Spleen (tissue), 7 donors: ENCODE results near the gene SLC36A4.

Experiments used
- CTCF ChIP-seq, 11 experiments: fragments of 200-600 bp in 7 of 11; fragments of 450-650 bp in 4 of 11; sonication (generic) in 4 of 11; IDR thresholded peaks in 8 of 11; conservative IDR thresholded peaks in 3 of 11; 1 replicate in 7 of 11; 2 replicates in 4 of 11; pipeline versions ENCODE4 v1.4.0 to v1.8.0; 2016 to 2021; ENCODE audit warnings: antibody characterized with exemption in 11 of 11, inconsistent platforms in 4 of 11, mild to moderate bottlenecking in 1 of 11
- POLR2A ChIP-seq, 3 donors: fragments of 450-650 bp; IDR thresholded peaks; one replicate each; pipeline ENCODE4 v1.5.1; 2017; ENCODE audit warnings: antibody characterized with exemption in 3 of 3, mild to moderate bottlenecking in 1 of 3
- POLR2AphosphoS5 ChIP-seq, 3 donors: sonication (generic); formaldehyde crosslinking; IDR thresholded peaks; one replicate each; pipeline ENCODE4 v1.5.1; 2017; ENCODE audit warnings: antibody characterized with exemption in 3 of 3
- donor health status: DM: no; HTN: no; CAD: no; lungs with moderate emphysema.
- donor health status: DM: no; HTN: no; CAD: no.
- donor health status: DM: no; HTN: no; CAD: no.

- TF ChIP-seq POLR2A (IDR thresholded peaks at IDR 0.05) (no peak), CTCF (IDR thresholded peaks at IDR 0.05 in 8 of 11, conservative IDR thresholded peaks at IDR 0.05 in 3 of 11) (no peak), POLR2AphosphoS5 (IDR thresholded peaks at IDR 0.05) (no peak)
Measured at GRCh38 chr11:93118276-93118675, 79.5 kb downstream of the SLC36A4 start.
